Left renal cortex interstitium (tissue), 4 donors: ENCODE data around the gene PNLIP. TPM values are rescaled to one million over a fixed set of nuclear protein-coding genes. Genes with fewer than 3 reads are reported as not detected.

Source experiments
- DNase-seq, 4 donors: peaks; one replicate each; pipeline ENCODE4 v3.0.0-alpha.2; 2013; ENCODE audit warnings: low read depth in 4 of 4, low spot score in 2 of 4, missing footprints in 1 of 4
- polyA plus RNA-seq, 4 donors: library from polyadenylated mRNA; unstranded; fragments of 120-200 nt; gene quantifications; one replicate each; pipeline ENCODE4 v1.2.1, GENCODE V29; 2013; ENCODE audit not compliant: insufficient read length in 4 of 4

Gene PNLIP
- polyA plus RNA-seq, 4 donors: not detected

DNA sequence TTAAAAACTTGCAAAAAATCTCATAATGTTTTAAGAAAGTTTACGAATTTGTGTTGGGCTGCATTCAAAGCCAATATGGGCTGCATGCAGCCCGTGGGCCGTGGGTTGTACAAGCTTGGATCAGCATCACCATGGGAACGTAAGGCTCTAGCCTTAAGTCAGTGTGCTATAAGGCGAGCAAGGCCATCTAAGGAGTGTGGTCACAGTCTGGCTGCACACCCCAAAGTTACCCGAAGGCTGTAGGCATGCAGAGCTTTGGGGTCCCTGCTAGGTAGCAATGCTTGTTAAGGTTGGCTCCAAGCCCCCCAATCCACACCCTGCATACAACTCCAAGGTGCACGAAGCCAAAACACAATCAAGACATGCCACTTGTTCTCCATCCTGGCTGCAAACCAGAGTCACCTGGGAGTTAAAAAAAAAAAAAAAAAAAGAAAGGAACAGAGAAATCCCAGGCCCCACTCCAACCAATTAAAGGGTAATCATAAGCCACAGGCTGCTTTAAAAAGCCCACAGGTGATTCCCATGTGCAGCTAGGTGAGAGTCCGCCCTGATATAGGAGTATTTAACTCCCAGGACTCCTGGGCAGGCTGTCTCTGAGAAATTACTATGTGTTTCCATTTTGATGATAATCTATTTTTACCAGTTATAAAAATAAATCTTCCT lies 66.5 kb downstream of the PNLIP start:
- DNase-seq: no peak

DNA sequence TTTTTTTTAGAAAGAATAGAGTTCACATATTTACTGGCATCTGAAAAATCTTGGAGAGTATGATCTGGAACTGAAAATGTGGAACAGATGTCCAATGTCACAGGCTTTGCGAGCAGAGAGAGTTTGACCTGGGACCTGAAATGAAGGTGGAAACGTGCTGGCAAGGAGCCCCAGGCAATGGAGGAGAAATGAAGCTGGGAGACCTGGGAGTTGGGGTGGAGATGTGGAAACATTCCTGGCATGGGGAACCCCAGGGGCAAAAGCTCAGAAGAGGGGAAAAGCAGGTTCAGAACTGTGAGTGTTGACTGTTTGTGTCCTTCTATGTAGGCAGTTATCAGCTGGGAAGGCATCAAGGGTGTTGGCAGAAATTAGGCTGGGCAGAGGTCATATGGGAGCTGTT lies 67.7 kb downstream of the PNLIP start:
- DNase-seq: no peak

DNA sequence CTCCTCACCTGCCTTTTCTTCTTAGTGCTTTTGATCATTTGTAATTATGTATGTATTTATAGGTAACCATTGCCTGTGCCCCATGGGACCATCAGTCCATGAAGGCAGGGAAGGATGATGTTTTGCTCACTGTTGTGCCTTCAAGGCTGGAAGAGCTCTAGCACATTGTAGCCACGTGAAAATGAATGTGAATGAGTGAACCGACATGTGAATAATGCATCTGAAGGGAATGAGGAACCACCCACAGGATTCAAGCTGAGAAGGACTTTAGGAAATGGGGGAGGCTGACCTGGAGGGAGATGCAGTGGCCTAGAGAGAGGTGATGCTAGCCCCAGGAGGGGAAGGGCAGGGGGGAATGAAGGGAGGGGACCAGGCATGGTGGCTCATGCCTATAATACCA lies 69.1 kb downstream of the PNLIP start:
- no peak for DNase-seq

DNA sequence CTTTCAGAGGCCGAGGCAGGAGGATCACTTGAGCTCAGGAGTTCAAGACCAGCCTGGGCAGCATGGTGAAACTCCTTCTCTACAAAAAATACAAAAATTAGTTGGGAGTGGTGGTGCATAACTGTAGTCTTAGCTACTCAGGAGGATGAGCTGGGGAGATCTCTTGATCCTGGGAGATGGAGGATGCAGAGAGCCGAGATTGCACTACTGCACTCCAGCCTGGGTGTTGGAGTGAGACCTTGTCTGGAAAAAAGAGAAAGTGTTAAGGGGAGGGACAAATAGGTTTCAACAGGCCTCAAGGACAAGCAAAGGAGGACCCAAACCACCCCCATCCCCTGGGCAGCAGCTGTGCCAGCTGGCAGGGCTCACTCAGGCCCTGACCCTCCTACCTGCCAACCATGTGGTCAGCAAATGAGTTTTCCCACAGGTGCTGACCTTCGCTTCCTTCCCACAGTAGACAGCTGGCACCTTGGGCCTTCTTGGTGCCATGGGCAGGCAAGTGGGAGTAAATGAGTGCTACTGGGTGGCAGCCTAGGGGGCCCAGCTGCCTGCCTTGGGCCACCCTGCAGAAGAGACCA lies 69.6 kb downstream of the PNLIP start:
- no peak for DNase-seq

Other genes with a start within 250 kb of the PNLIP start
- not detected for gene CCDC172, start 221.5 kb upstream of the PNLIP start, polyA plus RNA-seq
- not detected for gene PNLIPRP3, start 118.1 kb upstream of the PNLIP start, polyA plus RNA-seq
- gene PNLIPRP1, start 45.0 kb downstream of the PNLIP start, polyA plus RNA-seq: under 1 TPM in 1 of 4 donors, not detected in 3; 0.27 TPM
- under 1 TPM in 1 of 4 donors, not detected in 3; 0.10 TPM for gene PNLIPRP2, start 75.0 kb downstream of the PNLIP start, polyA plus RNA-seq
- 10 to 100 TPM; 29.9 to 50.5 (median 40.1) TPM for gene HSPA12A, start 196.6 kb downstream of the PNLIP start, polyA plus RNA-seq